GM12878 (cell line): ENCODE results near the gene RERE. TPM values are rescaled to one million over a fixed set of nuclear protein-coding genes. Genes with fewer than 3 reads are reported as not detected.
A peak's percentile ranks its signal among the peaks of the same experiment; 100 is the strongest.

Source experiments
- ASH2L ChIP-seq: fragments of 300-600, 200-600 bp; sonication (generic); IDR thresholded peaks from 2 replicates; pipeline ENCODE4 v1.6.1; 2017; ENCODE audit warnings: low read depth, mild to moderate bottlenecking, borderline replicate concordance
- ATF3 ChIP-seq: IDR thresholded peaks from 2 replicates; pipeline ENCODE4 v1.6.1; 2011; ENCODE audit warnings: low read depth, mild to moderate bottlenecking, low read length, moderate library complexity, borderline replicate concordance; ENCODE audit errors: extremely low read depth
- CBX3 ChIP-seq: fragments of 200-600 bp; sonication (generic); IDR thresholded peaks from 2 replicates; pipeline ENCODE4 v1.6.1; 2016; ENCODE audit warnings: low read depth, borderline replicate concordance
- CBX5 ChIP-seq: sonication (generic); IDR thresholded peaks from 2 replicates; pipeline ENCODE4 v1.6.1; 2016; ENCODE audit warnings: low read depth, moderate library complexity, mild to moderate bottlenecking, inconsistent platforms
- EGR1 ChIP-seq, 2 experiments: IDR thresholded peaks; 1 replicate in 1 of 2; 2 replicates in 1 of 2; pipeline ENCODE4 v1.6.1; 2011 to 2012; ENCODE audit warnings: low read depth in 2 of 2, low read length in 2 of 2, borderline replicate concordance in 1 of 2, mild to moderate bottlenecking in 1 of 2, moderate library complexity in 1 of 2
- HDAC6 ChIP-seq: fragments of 200-600 bp; sonication (generic); IDR thresholded peaks from one replicate; pipeline ENCODE4 v1.8.0; 2017; ENCODE audit warnings: antibody characterized with exemption; ENCODE audit not compliant: unreplicated experiment
- POLR2AphosphoS5 ChIP-seq: IDR thresholded peaks from 2 replicates; pipeline ENCODE4 v1.6.1; 2011; ENCODE audit warnings: mild to moderate bottlenecking, low read length, inconsistent platforms
- POU2F2 ChIP-seq: IDR thresholded peaks from 3 replicates; pipeline ENCODE4 v1.6.1; 2011; ENCODE audit warnings: low read depth, mild to moderate bottlenecking, low read length, borderline replicate concordance
- RBBP5 ChIP-seq: fragments of 200-600 bp; sonication (generic); conservative IDR thresholded peaks from 2 replicates; pipeline ENCODE4 v1.6.1; 2016
- SREBF2 ChIP-seq: IDR thresholded peaks from 2 replicates; pipeline ENCODE4 v1.6.1; 2012; ENCODE audit warnings: mild to moderate bottlenecking, low read length
- SUZ12 ChIP-seq: fragments of 200-600 bp; sonication (generic); IDR thresholded peaks from one replicate; pipeline ENCODE4 v1.6.1; 2018; ENCODE audit warnings: antibody characterized with exemption, mild to moderate bottlenecking; ENCODE audit not compliant: unreplicated experiment
- TCF12 ChIP-seq: IDR thresholded peaks from 2 replicates; pipeline ENCODE4 v1.6.1; 2011; ENCODE audit warnings: low read depth, mild to moderate bottlenecking, low read length
- YBX1 ChIP-seq: fragments of 450-650 bp; IDR thresholded peaks from 2 replicates; pipeline ENCODE4 v1.6.1; 2016; ENCODE audit warnings: antibody characterized with exemption
- YY1 ChIP-seq: IDR thresholded peaks from 2 replicates; pipeline ENCODE4 v1.6.1; 2011; ENCODE audit warnings: low read depth, mild to moderate bottlenecking, low read length
- polyA plus RNA-seq, 11 experiments: library from polyadenylated mRNA; depleted of rRNA in 4 of 11; unstranded in 6 of 11; stranded (reverse) in 5 of 11; fragments of >200 nt; fragmentation: Nextera tagmentation in 4 of 11; fragmentation: Illumina TruSeq in 1 of 11; extraction: Ambion mirVana in 4 of 11; extraction: Trizol in 1 of 11; gene quantifications; 1 replicate in 1 of 11; 2 replicates in 10 of 11; pipeline versions ENCODE4 v1.2.1 to v1.2.3, GENCODE V29; 2011 to 2016; ENCODE audit warnings: inconsistent platforms in 2 of 11, missing spikeins in 2 of 11, low read depth in 1 of 11
- total RNA-seq, 4 experiments: library from RNA; depleted of rRNA in 3 of 4; stranded (reverse); fragments of >200 nt in 3 of 4; fragmentation: Illumina TruSeq in 1 of 4; extraction: Trizol in 1 of 4; gene quantifications; 2 replicates each; pipeline versions ENCODE4 v1.2.1 to v1.2.3, GENCODE V29; 2013 to 2021
- TF ChIP-seq, protein P1 (sequence below): fragments of 450-650 bp; formaldehyde crosslinking; IDR thresholded peaks from 2 replicates; pipeline ENCODE4 v1.4.0; 2022; ENCODE audit warnings: mild to moderate bottlenecking, moderate library complexity
- TF ChIP-seq, protein P2 (sequence below): IDR thresholded peaks from 2 replicates; pipeline ENCODE4 v1.6.1; 2012; ENCODE audit warnings: improper control_type of control experiment, low read depth, low read length; ENCODE audit not compliant: insufficient replicate concordance
- TF ChIP-seq, protein P3 (sequence below): IDR thresholded peaks from 2 replicates; pipeline ENCODE4 v1.6.1; 2011; ENCODE audit warnings: mild to moderate bottlenecking, low read depth, low read length, moderate library complexity; ENCODE audit not compliant: insufficient replicate concordance
- TF ChIP-seq, protein P4 (sequence below): IDR thresholded peaks from 2 replicates; pipeline ENCODE4 v1.6.1; 2011; ENCODE audit warnings: borderline replicate concordance, low read depth, mild to moderate bottlenecking, moderate library complexity, mixed read lengths, low read length; ENCODE audit not compliant: insufficient read depth; ENCODE audit errors: extremely low read length

RERE gene
- total and polyA plus RNA-seq, 10 of the 15 experiments (the other 5 are each of a cell fraction or from before 2014, with no cell fraction given), result 5.2 to 60.5 (median 20.2) TPM

DNA sequence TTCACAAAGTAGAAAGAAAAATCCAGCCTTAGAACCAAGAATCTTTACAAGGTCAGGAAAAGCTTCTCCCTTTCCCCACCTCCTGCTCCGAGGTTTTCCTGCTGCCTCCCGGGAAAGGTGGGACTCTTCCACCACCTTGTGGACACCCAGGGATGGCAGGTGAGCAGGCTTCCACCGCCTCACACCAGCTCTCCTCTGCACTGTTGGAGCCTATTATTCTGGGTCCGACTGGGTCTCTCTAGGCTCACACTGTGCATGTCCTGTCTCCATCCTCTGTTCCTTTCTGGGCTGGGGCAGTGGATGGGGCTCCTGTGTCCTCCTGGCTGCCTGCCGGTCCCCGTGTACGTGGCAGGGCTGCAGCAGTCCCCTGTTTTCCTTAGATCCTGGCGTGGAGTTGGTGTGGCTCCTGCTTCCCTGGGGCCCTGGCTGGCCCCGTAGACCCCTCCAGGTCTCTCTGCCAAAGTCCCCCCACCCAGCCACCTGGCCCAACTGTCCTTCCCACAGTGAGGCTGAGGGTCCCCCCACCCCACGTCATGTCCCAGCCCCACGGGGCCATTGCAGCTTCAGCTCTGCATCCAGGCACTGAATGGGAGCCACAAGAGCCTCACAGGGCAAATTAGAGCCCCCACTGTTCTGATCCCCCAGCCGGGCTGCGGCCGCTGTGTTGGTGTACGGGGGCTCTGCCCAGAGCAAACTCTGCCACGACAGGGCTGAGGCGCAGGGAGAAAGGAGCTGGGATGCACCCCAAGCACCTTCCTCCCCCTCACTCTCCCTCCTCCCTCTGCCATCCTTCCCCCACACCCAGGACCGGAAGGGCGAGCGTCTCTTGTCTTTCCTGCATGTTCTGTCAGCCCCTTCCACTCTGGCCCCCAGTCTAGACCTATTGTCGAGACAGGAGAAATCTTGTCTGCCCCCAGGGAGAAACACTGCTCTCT, 502.8 kb downstream of the RERE start (continued):
- 0 out of 3 replicates have a peak, but pooled peaks have one; percentile 35 for TF ChIP-seq POU2F2
- TF ChIP-seq, protein P1, sequence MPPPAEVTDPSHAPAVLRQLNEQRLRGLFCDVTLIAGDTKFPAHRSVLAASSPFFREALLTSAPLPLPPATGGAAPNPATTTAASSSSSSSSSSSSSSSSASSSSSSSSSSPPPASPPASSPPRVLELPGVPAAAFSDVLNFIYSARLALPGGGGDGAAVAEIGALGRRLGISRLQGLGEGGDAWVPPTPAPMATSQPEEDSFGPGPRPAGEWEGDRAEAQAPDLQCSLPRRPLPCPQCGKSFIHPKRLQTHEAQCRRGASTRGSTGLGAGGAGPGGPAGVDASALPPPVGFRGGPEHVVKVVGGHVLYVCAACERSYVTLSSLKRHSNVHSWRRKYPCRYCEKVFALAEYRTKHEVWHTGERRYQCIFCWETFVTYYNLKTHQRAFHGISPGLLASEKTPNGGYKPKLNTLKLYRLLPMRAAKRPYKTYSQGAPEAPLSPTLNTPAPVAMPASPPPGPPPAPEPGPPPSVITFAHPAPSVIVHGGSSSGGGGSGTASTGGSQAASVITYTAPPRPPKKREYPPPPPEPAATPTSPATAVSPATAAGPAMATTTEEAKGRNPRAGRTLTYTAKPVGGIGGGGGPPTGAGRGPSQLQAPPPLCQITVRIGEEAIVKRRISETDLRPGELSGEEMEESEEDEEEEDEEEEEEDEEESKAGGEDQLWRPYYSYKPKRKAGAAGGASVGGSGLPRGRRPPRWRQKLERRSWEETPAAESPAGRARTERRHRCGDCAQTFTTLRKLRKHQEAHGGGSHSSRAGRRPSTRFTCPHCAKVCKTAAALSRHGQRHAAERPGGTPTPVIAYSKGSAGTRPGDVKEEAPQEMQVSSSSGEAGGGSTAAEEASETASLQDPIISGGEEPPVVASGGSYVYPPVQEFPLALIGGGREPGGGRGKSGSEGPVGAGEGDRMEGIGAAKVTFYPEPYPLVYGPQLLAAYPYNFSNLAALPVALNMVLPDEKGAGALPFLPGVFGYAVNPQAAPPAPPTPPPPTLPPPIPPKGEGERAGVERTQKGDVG, result no peak
- no peak for TF ChIP-seq TCF12
- TF ChIP-seq ASH2L, result no peak
- no peak for TF ChIP-seq CBX3
- no peak for TF ChIP-seq YBX1
- TF ChIP-seq CBX5, result no peak
- TF ChIP-seq EGR1 (IDR thresholded peaks at IDR 0.05; ENCODE audit: borderline replicate concordance in 1 of 2, low read depth in 2 of 2, low read length in 2 of 2), result no peak
- peak; percentile 64 for TF ChIP-seq YY1
- no peak for TF ChIP-seq ATF3
- TF ChIP-seq SUZ12, result no peak
- TF ChIP-seq POLR2AphosphoS5, result no peak
- TF ChIP-seq, protein P2, sequence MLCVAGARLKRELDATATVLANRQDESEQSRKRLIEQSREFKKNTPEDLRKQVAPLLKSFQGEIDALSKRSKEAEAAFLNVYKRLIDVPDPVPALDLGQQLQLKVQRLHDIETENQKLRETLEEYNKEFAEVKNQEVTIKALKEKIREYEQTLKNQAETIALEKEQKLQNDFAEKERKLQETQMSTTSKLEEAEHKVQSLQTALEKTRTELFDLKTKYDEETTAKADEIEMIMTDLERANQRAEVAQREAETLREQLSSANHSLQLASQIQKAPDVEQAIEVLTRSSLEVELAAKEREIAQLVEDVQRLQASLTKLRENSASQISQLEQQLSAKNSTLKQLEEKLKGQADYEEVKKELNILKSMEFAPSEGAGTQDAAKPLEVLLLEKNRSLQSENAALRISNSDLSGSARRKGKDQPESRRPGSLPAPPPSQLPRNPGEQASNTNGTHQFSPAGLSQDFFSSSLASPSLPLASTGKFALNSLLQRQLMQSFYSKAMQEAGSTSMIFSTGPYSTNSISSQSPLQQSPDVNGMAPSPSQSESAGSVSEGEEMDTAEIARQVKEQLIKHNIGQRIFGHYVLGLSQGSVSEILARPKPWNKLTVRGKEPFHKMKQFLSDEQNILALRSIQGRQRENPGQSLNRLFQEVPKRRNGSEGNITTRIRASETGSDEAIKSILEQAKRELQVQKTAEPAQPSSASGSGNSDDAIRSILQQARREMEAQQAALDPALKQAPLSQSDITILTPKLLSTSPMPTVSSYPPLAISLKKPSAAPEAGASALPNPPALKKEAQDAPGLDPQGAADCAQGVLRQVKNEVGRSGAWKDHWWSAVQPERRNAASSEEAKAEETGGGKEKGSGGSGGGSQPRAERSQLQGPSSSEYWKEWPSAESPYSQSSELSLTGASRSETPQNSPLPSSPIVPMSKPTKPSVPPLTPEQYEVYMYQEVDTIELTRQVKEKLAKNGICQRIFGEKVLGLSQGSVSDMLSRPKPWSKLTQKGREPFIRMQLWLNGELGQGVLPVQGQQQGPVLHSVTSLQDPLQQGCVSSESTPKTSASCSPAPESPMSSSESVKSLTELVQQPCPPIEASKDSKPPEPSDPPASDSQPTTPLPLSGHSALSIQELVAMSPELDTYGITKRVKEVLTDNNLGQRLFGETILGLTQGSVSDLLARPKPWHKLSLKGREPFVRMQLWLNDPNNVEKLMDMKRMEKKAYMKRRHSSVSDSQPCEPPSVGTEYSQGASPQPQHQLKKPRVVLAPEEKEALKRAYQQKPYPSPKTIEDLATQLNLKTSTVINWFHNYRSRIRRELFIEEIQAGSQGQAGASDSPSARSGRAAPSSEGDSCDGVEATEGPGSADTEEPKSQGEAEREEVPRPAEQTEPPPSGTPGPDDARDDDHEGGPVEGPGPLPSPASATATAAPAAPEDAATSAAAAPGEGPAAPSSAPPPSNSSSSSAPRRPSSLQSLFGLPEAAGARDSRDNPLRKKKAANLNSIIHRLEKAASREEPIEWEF, result no peak
- no peak for TF ChIP-seq RBBP5
- TF ChIP-seq, protein P3, sequence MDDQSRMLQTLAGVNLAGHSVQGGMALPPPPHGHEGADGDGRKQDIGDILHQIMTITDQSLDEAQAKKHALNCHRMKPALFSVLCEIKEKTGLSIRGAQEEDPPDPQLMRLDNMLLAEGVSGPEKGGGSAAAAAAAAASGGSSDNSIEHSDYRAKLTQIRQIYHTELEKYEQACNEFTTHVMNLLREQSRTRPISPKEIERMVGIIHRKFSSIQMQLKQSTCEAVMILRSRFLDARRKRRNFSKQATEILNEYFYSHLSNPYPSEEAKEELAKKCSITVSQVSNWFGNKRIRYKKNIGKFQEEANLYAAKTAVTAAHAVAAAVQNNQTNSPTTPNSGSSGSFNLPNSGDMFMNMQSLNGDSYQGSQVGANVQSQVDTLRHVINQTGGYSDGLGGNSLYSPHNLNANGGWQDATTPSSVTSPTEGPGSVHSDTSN, result no peak
- TF ChIP-seq SREBF2, result no peak
- TF ChIP-seq, protein P4, sequence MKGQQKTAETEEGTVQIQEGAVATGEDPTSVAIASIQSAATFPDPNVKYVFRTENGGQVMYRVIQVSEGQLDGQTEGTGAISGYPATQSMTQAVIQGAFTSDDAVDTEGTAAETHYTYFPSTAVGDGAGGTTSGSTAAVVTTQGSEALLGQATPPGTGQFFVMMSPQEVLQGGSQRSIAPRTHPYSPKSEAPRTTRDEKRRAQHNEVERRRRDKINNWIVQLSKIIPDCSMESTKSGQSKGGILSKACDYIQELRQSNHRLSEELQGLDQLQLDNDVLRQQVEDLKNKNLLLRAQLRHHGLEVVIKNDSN, result no peak
- no peak for TF ChIP-seq HDAC6
